ENCODE measurements around the gene BRD7.

GRCh38 chr16:50281391-50282009, 87.3 kb downstream of the BRD7 start:
- TF ChIP-seq, protein P1, sequence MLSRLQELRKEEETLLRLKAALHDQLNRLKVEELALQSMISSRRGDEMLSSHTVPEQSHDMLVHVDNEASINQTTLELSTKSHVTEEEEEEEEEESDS (CRISPR knock-in tag; IDR thresholded peaks at IDR 0.05; ENCODE audit: borderline replicate concordance): no peak
- TF ChIP-seq, protein P2, sequence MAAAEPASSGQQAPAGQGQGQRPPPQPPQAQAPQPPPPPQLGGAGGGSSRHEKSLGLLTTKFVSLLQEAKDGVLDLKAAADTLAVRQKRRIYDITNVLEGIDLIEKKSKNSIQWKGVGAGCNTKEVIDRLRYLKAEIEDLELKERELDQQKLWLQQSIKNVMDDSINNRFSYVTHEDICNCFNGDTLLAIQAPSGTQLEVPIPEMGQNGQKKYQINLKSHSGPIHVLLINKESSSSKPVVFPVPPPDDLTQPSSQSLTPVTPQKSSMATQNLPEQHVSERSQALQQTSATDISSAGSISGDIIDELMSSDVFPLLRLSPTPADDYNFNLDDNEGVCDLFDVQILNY (CRISPR knock-in tag; conservative IDR thresholded peaks at IDR 0.05): no peak
- TF ChIP-seq BRCA1 (CRISPR knock-in tag; IDR thresholded peaks at IDR 0.05): no peak
- no peak for TF ChIP-seq KLF9 (CRISPR knock-in tag; IDR thresholded peaks at IDR 0.05; ENCODE audit: low read depth)
- TF ChIP-seq ZMAT3 (CRISPR knock-in tag; conservative IDR thresholded peaks at IDR 0.05): no peak
- TF ChIP-seq GPN1 (CRISPR knock-in tag; IDR thresholded peaks at IDR 0.05; ENCODE audit: borderline replicate concordance): no peak
- no peak for TF ChIP-seq PTBP1 (IDR thresholded peaks at IDR 0.05; ENCODE audit: low read depth, low read length, poor library complexity, severe bottlenecking)
- TF ChIP-seq ZBTB49 (CRISPR knock-in tag; IDR thresholded peaks at IDR 0.05; ENCODE audit: borderline replicate concordance): no peak
- no peak for TF ChIP-seq ZFP36 (IDR thresholded peaks at IDR 0.05; ENCODE audit: borderline replicate concordance, low read depth, low read length, partially characterized antibody)

Measured in HepG2 (cell line).